Measurements from ENCODE around the gene CCDC120. TPM values are rescaled to one million over a fixed set of nuclear protein-coding genes. Genes with fewer than 3 reads are reported as not detected.

CCDC120 gene
- total RNA-seq, 1 experiment from 2014 or later = 5.3 TPM

DNA sequence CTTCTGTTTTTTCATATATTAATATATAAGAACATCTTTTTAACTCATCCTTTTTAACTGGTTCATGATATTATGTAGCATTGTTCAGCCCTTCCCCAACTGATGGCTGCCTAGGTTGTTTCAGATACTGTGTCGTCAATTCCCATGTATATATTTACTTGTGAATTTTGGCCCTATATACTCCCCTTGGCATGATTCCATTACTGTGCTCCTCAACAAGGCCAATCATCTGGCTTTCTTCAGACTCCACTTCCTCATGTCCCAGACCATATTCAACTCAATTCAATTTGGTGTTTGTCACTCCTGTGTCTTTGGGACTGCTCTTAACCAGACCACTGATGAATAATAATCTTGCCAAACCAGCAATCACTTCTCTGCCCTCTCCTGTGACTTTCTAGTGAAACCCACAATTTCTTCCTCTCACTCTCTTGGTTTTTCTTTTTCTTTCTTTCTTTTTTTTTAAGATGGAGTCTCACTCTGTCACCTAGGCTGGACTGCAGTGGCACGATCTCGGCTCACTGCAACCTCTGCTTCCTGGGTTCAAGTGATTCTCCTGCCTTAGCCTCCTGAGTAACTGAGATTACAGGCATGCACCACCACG, 23.6 kb downstream of the CCDC120 start:
- H3K4me3 ChIP-seq (ENCODE audit: low read length) = no peak overlapping the region
- H3K9me2 ChIP-seq (replicated peaks; ENCODE audit: low read length) = no peaks in the 10 kb centered on the region
- ATAC-seq = no peak
- H3F3A ChIP-seq (ENCODE audit: low read length, unreplicated experiment) = no peaks in the 10 kb centered on the region
- TF ChIP-seq CTCF (conservative IDR thresholded peaks at IDR 0.05; ENCODE audit: low read depth, low read length) = no peak
- TF ChIP-seq EZH2phosphoT487 (IDR thresholded peaks at IDR 0.05; ENCODE audit: borderline replicate concordance, low read length) = no peak
- TF ChIP-seq EZH2 (IDR thresholded peaks at IDR 0.05; ENCODE audit: low read length, unreplicated experiment) = no peak
- BruUV-seq (replicated peaks) = no TSS peak
- no peak overlapping the region for H3K4me2 ChIP-seq (ENCODE audit: low read length)
- H4K20me1 ChIP-seq (ENCODE audit: low read length) = no peaks in the 10 kb centered on the region
- no peak overlapping the region for H3K27ac ChIP-seq (ENCODE audit: low read length)
- ChIA-PET CTCF (no interaction called here), POLR2A (ENCODE audit: unreplicated experiment) (no interaction called here)
- peaks cover 6% of the 10 kb centered on the region for H3K4me1 ChIP-seq (ENCODE audit: insufficient read depth, low read length)
- H2AFZ ChIP-seq (ENCODE audit: low read length) = no peak overlapping the region
- no peak for DNase-seq
- no peaks in the 10 kb centered on the region for H3K36me3 ChIP-seq (ENCODE audit: low read depth, low read length)
- no peaks in the 10 kb centered on the region for H3K27me3 ChIP-seq (ENCODE audit: low read length)
- no peaks in the 10 kb centered on the region for H3K9me3 ChIP-seq (ENCODE audit: low read length)
- intact Hi-C loops (cut with micrococcal nuclease) = no loop called here
- no peaks in the 10 kb centered on the region for H3K79me2 ChIP-seq (ENCODE audit: low read length)
- no peak overlapping the region for H3K9ac ChIP-seq (ENCODE audit: low read length)

GRCh38 chrX:49089553-49089952, 30.8 kb downstream of the CCDC120 start:
- ChIA-PET POLR2A (ENCODE audit: unreplicated experiment) (no interaction called here), CTCF (no interaction called here)
- no peaks in the 10 kb centered on the region for H3K27me3 ChIP-seq (ENCODE audit: low read length)
- no TSS peak for BruUV-seq (replicated peaks)
- H3F3A ChIP-seq (ENCODE audit: low read length, unreplicated experiment) = no peaks in the 10 kb centered on the region
- no peak for ATAC-seq
- H3K27ac ChIP-seq (ENCODE audit: low read length) = no peak overlapping the region
- no peaks in the 10 kb centered on the region for H3K36me3 ChIP-seq (ENCODE audit: low read depth, low read length)
- H3K9me2 ChIP-seq (replicated peaks; ENCODE audit: low read length) = no peaks in the 10 kb centered on the region
- H3K4me2 ChIP-seq (ENCODE audit: low read length) = no peak overlapping the region
- H2AFZ ChIP-seq (ENCODE audit: low read length) = no peak overlapping the region
- H4K20me1 ChIP-seq (ENCODE audit: low read length) = no peaks in the 10 kb centered on the region
- intact Hi-C loops (cut with micrococcal nuclease) = no loop called here
- H3K79me2 ChIP-seq (ENCODE audit: low read length) = no peaks in the 10 kb centered on the region
- no peaks in the 10 kb centered on the region for H3K9me3 ChIP-seq (ENCODE audit: low read length)
- TF ChIP-seq CTCF (conservative IDR thresholded peaks at IDR 0.05; ENCODE audit: low read depth, low read length) (no peak), EZH2phosphoT487 (IDR thresholded peaks at IDR 0.05; ENCODE audit: borderline replicate concordance, low read length) (no peak), EZH2 (IDR thresholded peaks at IDR 0.05; ENCODE audit: low read length, unreplicated experiment) (no peak)
- H3K4me3 ChIP-seq (ENCODE audit: low read length) = no peak overlapping the region
- no peaks in the 10 kb centered on the region for H3K4me1 ChIP-seq (ENCODE audit: insufficient read depth, low read length)
- no peak overlapping the region for H3K9ac ChIP-seq (ENCODE audit: low read length)
- DNase-seq = no peak

DNA sequence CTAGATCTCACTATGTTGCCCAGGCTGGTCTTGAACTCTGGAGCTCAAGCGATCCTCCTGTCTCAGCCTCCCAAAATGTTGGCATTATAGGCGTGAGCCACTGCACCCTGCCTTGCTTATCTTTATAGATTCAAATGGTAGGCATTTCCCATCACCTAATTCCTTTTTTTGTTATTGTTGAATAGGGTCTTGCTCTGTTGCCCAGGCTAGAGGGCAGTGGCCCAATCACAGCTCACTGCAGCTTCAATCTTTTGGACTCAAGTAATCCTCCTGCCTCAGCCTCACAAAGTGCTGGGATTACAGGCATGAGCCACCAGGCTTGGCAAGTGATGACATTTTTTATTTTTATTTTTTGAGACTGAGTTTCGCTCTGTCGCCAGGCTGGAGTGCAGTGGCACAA, 37.6 kb downstream of the CCDC120 start:
- CTCF ChIA-PET = no interaction called here
- Histone ChIP-seq H3K4me3 (ENCODE audit: low read length) (no peak overlapping the region), H3K9me3 (ENCODE audit: low read length) (no peaks in the 10 kb centered on the region), H3K4me2 (ENCODE audit: low read length) (no peak overlapping the region), H3F3A (ENCODE audit: low read length, unreplicated experiment) (no peaks in the 10 kb centered on the region), H3K9me2 (replicated peaks; ENCODE audit: low read length) (no peaks in the 10 kb centered on the region), H3K27me3 (ENCODE audit: low read length) (no peaks in the 10 kb centered on the region), H3K27ac (ENCODE audit: low read length) (no peak overlapping the region), H4K20me1 (ENCODE audit: low read length) (no peaks in the 10 kb centered on the region), H3K9ac (ENCODE audit: low read length) (no peak overlapping the region), H3K4me1 (ENCODE audit: insufficient read depth, low read length) (peaks cover under 1% of the 10 kb centered on the region; the same call in 1 of the 2 replicates), H2AFZ (ENCODE audit: low read length) (no peak overlapping the region), H3K36me3 (ENCODE audit: low read depth, low read length) (no peaks in the 10 kb centered on the region), H3K79me2 (ENCODE audit: low read length) (peaks cover 18% of the 10 kb centered on the region)
- TF ChIP-seq EZH2phosphoT487 (IDR thresholded peaks at IDR 0.05; ENCODE audit: borderline replicate concordance, low read length) (no peak), CTCF (conservative IDR thresholded peaks at IDR 0.05; ENCODE audit: low read depth, low read length) (no peak), EZH2 (IDR thresholded peaks at IDR 0.05; ENCODE audit: low read length, unreplicated experiment) (no peak)
- no peak for DNase-seq
- ATAC-seq = no peak
- no TSS peak for BruUV-seq (replicated peaks)
- POLR2A ChIA-PET (ENCODE audit: unreplicated experiment) = no interaction called here
- intact Hi-C loops (cut with micrococcal nuclease) = no loop called here

All from PC-3 (cell line).